ENCODE data around the gene GEMIN5.
"Not testable (repeated sequence)": the region's sequence is repeated elsewhere in the genome, so short reads cannot be mapped to it uniquely, and the experiment has no call there.

GEMIN5 gene

GRCh38 chr5:154934881-154935280 is 3.1 kb downstream of the GEMIN5 start:
- no peak for TF ChIP-seq CTCF (IDR thresholded peaks at IDR 0.05; ENCODE audit: control insufficient read depth, insufficient read depth, low read depth, low read length, missing control alignments)
- no peak for DNase-seq (ENCODE audit: low read depth)
- H3K4me3 ChIP-seq (ENCODE audit: control insufficient read depth, low read depth, low read length), result no peak overlapping the region

GRCh38 chr5:154933537-154933936 is 4.5 kb downstream of the GEMIN5 start:
- TF ChIP-seq CTCF (IDR thresholded peaks at IDR 0.05; ENCODE audit: control insufficient read depth, insufficient read depth, low read depth, low read length, missing control alignments), result no peak
- no peak for DNase-seq (ENCODE audit: low read depth)
- H3K4me3 ChIP-seq (ENCODE audit: control insufficient read depth, low read depth, low read length), result no peak overlapping the region

- no peak overlapping the region for H3K4me3 ChIP-seq (ENCODE audit: control insufficient read depth, low read depth, low read length)
- no peak for DNase-seq (ENCODE audit: low read depth)
- TF ChIP-seq CTCF (IDR thresholded peaks at IDR 0.05; ENCODE audit: control insufficient read depth, insufficient read depth, low read depth, low read length, missing control alignments), result no peak
These were observed 14.3 kb downstream of the GEMIN5 start for GRCh38 chr5:154923441-154924430.

- TF ChIP-seq CTCF (IDR thresholded peaks at IDR 0.05; ENCODE audit: control insufficient read depth, insufficient read depth, low read depth, low read length, missing control alignments), result no peak
- H3K4me3 ChIP-seq (ENCODE audit: control insufficient read depth, low read depth, low read length), result no peak overlapping the region
- no peak for DNase-seq (ENCODE audit: low read depth)
These were observed 20.3 kb downstream of the GEMIN5 start for GRCh38 chr5:154917757-154918156.

GRCh38 chr5:154916874-154917273 is 21.1 kb downstream of the GEMIN5 start:
- no peak overlapping the region for H3K4me3 ChIP-seq (ENCODE audit: control insufficient read depth, low read depth, low read length)
- no peak for TF ChIP-seq CTCF (IDR thresholded peaks at IDR 0.05; ENCODE audit: control insufficient read depth, insufficient read depth, low read depth, low read length, missing control alignments)
- no peak for DNase-seq (ENCODE audit: low read depth)

- DNase-seq (ENCODE audit: low read depth); H3K4me3 ChIP-seq (ENCODE audit: control insufficient read depth, low read depth, low read length): not testable (repeated sequence)
These were observed 32.4 kb downstream of the GEMIN5 start for GRCh38 chr5:154905601-154906000.

GRCh38 chr5:154901913-154902312 is 36.1 kb downstream of the GEMIN5 start:
- H3K4me3 ChIP-seq (ENCODE audit: control insufficient read depth, low read depth, low read length), result no peak overlapping the region
- DNase-seq (ENCODE audit: low read depth), result no peak
- TF ChIP-seq CTCF (IDR thresholded peaks at IDR 0.05; ENCODE audit: control insufficient read depth, insufficient read depth, low read depth, low read length, missing control alignments), result no peak
